ENCODE data around the gene SETMAR. TPM values are rescaled to one million over a fixed set of nuclear protein-coding genes. Genes with fewer than 3 reads are reported as not detected.

The SETMAR gene
- total and polyA plus RNA-seq, 4 donors = 4.5 to 9.7 (median 5.8) TPM

DNA sequence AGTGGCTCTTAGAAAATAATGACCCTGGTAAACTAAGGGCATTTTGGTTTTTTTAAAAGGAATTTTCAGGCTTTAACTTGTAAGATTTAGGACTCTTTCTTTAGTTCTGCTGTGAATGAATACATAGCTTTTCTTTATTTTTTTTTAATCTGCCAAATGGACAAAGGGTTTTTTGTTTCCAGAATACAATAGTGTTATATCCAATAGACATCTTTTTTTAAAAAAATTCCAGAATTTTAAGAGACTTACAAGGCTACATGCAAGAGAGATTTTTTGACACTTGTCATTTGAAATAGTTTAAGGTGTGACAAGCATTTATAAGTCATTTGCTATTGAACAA, 38.1 kb downstream of the SETMAR start (continued):
- TF ChIP-seq, protein P1, sequence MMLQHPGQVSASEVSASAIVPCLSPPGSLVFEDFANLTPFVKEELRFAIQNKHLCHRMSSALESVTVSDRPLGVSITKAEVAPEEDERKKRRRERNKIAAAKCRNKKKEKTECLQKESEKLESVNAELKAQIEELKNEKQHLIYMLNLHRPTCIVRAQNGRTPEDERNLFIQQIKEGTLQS (IDR thresholded peaks at IDR 0.05) = no peak
- TF ChIP-seq EGR1 (IDR thresholded peaks at IDR 0.05; ENCODE audit: low read depth in 2 of 2) (no peak), FOXA2 (IDR thresholded peaks at IDR 0.05) (no peak), TAF1 (conservative IDR thresholded peaks at IDR 0.05) (no peak), JUND (IDR thresholded peaks at IDR 0.05) (no peak), RAD21 (IDR thresholded peaks at IDR 0.05) (no peak)

DNA sequence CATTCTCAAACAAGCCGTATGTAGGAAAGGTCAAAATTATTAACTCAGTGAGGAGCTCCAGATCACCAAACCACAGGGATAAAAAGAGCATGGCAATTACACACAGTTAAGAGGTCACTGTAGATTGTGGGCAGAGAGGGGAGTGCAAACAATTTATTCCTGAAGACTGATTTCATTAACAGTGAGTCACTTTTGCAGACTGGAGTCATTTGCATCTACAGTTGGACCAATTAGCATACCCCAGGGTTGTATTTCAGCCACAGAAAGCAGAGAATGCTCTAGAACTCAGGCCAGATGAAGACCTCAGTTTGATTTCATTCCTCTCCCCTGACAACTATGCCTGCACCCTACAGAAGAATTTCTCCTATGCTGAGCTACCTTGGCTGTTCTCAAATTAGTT, 40.1 kb downstream of the SETMAR start:
- WGBS = 94% methylated on average over 1 of the region's 1 CpG
- Histone ChIP-seq H3K36me3 (ENCODE audit: control insufficient read depth in 4 of 4, insufficient read depth in 3 of 4, low read depth in 1 of 4, low read length in 3 of 4) (no peaks in the 10 kb centered on the region), H3K4me1 (ENCODE audit: control insufficient read depth in 4 of 4, insufficient read depth in 4 of 4, low read length in 3 of 4) (peaks cover 0 to 1% (median 0%) of the 10 kb centered on the region in 4 donors), H3K4me3 (ENCODE audit: low read depth in 1 of 3, low read length in 3 of 3) (no peak overlapping the region), H3K27ac (ENCODE audit: low read depth in 1 of 2, low read length in 2 of 2) (no peak overlapping the region), H3K27me3 (ENCODE audit: control insufficient read depth in 4 of 4, insufficient read depth in 4 of 4, low read length in 3 of 4) (no peaks in the 10 kb centered on the region), H3K9ac (ENCODE audit: low read depth in 1 of 2, low read length in 2 of 2) (no peak overlapping the region), H3K9me3 (ENCODE audit: control insufficient read depth in 4 of 4, low read length in 3 of 4) (no peaks in the 10 kb centered on the region)
- DNase-seq (ENCODE audit: low spot score) = no peak
- TF ChIP-seq GABPA (IDR thresholded peaks at IDR 0.05 in 1 of 2, conservative IDR thresholded peaks at IDR 0.05 in 1 of 2) (no peak), EGR1 (IDR thresholded peaks at IDR 0.05; ENCODE audit: low read depth in 2 of 2) (no peak), HNF4A (conservative IDR thresholded peaks at IDR 0.05) (no peak), RXRA (IDR thresholded peaks at IDR 0.05) (no peak), JUND (IDR thresholded peaks at IDR 0.05) (no peak), HNF4G (IDR thresholded peaks at IDR 0.05) (no peak), FOXA1 (IDR thresholded peaks at IDR 0.05) (no peak)
- TF ChIP-seq, protein P2, sequence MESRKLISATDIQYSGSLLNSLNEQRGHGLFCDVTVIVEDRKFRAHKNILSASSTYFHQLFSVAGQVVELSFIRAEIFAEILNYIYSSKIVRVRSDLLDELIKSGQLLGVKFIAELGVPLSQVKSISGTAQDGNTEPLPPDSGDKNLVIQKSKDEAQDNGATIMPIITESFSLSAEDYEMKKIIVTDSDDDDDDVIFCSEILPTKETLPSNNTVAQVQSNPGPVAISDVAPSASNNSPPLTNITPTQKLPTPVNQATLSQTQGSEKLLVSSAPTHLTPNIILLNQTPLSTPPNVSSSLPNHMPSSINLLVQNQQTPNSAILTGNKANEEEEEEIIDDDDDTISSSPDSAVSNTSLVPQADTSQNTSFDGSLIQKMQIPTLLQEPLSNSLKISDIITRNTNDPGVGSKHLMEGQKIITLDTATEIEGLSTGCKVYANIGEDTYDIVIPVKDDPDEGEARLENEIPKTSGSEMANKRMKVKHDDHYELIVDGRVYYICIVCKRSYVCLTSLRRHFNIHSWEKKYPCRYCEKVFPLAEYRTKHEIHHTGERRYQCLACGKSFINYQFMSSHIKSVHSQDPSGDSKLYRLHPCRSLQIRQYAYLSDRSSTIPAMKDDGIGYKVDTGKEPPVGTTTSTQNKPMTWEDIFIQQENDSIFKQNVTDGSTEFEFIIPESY (IDR thresholded peaks at IDR 0.05) = no peak

DNA sequence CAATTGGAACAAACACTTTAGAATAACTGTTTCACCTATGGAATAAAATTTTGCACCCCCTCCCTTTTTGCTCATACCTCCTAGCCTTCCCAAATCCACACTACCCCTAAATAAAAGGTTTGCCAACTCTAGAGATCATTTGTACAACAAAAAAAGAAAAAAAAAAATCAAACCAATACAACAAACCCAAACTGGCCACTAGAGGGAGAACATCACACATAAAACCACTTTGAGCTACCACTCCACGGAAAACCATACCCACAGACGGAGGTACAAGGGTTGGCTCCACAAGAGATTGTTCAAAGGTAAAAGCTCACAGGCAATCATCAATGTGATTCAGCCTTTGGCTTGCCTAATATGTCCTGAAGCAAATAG, 47.6 kb downstream of the SETMAR start:
- Histone ChIP-seq H3K27me3 (ENCODE audit: control insufficient read depth in 4 of 4, insufficient read depth in 4 of 4, low read length in 3 of 4) (no peaks in the 10 kb centered on the region), H3K9me3 (ENCODE audit: control insufficient read depth in 4 of 4, low read length in 3 of 4) (no peaks in the 10 kb centered on the region), H3K4me3 (ENCODE audit: low read depth in 1 of 3, low read length in 3 of 3) (no peak overlapping the region), H3K27ac (ENCODE audit: low read depth in 1 of 2, low read length in 2 of 2) (peak overlapping the region in 1 of 2 donors; percentile 68), H3K4me1 (ENCODE audit: control insufficient read depth in 4 of 4, insufficient read depth in 4 of 4, low read length in 3 of 4) (peaks cover 0 to 15% (median 6%) of the 10 kb centered on the region in 4 donors), H3K9ac (ENCODE audit: low read depth in 1 of 2, low read length in 2 of 2) (no peak overlapping the region), H3K36me3 (ENCODE audit: control insufficient read depth in 4 of 4, insufficient read depth in 3 of 4, low read depth in 1 of 4, low read length in 3 of 4) (no peaks in the 10 kb centered on the region)
- no peak for TF ChIP-seq FOXA2 (IDR thresholded peaks at IDR 0.05)
- TF ChIP-seq, protein P3, sequence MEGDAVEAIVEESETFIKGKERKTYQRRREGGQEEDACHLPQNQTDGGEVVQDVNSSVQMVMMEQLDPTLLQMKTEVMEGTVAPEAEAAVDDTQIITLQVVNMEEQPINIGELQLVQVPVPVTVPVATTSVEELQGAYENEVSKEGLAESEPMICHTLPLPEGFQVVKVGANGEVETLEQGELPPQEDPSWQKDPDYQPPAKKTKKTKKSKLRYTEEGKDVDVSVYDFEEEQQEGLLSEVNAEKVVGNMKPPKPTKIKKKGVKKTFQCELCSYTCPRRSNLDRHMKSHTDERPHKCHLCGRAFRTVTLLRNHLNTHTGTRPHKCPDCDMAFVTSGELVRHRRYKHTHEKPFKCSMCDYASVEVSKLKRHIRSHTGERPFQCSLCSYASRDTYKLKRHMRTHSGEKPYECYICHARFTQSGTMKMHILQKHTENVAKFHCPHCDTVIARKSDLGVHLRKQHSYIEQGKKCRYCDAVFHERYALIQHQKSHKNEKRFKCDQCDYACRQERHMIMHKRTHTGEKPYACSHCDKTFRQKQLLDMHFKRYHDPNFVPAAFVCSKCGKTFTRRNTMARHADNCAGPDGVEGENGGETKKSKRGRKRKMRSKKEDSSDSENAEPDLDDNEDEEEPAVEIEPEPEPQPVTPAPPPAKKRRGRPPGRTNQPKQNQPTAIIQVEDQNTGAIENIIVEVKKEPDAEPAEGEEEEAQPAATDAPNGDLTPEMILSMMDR (IDR thresholded peaks at IDR 0.05; ENCODE audit: low read depth, low read length, missing input control) = peak; percentile 79
- no peak for TF ChIP-seq TAF1 (conservative IDR thresholded peaks at IDR 0.05)
- TF ChIP-seq YY1 (IDR thresholded peaks at IDR 0.05) = no peak
- TF ChIP-seq EGR1 (IDR thresholded peaks at IDR 0.05; ENCODE audit: low read depth in 2 of 2) = no peak
- no peak for TF ChIP-seq FOXA1 (IDR thresholded peaks at IDR 0.05)
- peak; percentile 60 for TF ChIP-seq HNF4G (IDR thresholded peaks at IDR 0.05)
- TF ChIP-seq, protein P4, sequence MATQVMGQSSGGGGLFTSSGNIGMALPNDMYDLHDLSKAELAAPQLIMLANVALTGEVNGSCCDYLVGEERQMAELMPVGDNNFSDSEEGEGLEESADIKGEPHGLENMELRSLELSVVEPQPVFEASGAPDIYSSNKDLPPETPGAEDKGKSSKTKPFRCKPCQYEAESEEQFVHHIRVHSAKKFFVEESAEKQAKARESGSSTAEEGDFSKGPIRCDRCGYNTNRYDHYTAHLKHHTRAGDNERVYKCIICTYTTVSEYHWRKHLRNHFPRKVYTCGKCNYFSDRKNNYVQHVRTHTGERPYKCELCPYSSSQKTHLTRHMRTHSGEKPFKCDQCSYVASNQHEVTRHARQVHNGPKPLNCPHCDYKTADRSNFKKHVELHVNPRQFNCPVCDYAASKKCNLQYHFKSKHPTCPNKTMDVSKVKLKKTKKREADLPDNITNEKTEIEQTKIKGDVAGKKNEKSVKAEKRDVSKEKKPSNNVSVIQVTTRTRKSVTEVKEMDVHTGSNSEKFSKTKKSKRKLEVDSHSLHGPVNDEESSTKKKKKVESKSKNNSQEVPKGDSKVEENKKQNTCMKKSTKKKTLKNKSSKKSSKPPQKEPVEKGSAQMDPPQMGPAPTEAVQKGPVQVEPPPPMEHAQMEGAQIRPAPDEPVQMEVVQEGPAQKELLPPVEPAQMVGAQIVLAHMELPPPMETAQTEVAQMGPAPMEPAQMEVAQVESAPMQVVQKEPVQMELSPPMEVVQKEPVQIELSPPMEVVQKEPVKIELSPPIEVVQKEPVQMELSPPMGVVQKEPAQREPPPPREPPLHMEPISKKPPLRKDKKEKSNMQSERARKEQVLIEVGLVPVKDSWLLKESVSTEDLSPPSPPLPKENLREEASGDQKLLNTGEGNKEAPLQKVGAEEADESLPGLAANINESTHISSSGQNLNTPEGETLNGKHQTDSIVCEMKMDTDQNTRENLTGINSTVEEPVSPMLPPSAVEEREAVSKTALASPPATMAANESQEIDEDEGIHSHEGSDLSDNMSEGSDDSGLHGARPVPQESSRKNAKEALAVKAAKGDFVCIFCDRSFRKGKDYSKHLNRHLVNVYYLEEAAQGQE (IDR thresholded peaks at IDR 0.05) = no peak
- no peak for TF ChIP-seq GABPA (IDR thresholded peaks at IDR 0.05 in 1 of 2, conservative IDR thresholded peaks at IDR 0.05 in 1 of 2)
- TF ChIP-seq RXRA (IDR thresholded peaks at IDR 0.05) = peak in 1 of 2 donors; percentile 26
- TF ChIP-seq JUND (IDR thresholded peaks at IDR 0.05) = no peak
- TF ChIP-seq SP1 (IDR thresholded peaks at IDR 0.05) = no peak
- TF ChIP-seq, protein P2 (IDR thresholded peaks at IDR 0.05) = no peak
- TF ChIP-seq, protein P5, sequence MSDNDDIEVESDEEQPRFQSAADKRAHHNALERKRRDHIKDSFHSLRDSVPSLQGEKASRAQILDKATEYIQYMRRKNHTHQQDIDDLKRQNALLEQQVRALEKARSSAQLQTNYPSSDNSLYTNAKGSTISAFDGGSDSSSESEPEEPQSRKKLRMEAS (IDR thresholded peaks at IDR 0.05) = no peak
- TF ChIP-seq, protein P1 (IDR thresholded peaks at IDR 0.05) = no peak
- peak; percentile 93 to 96 for TF ChIP-seq RAD21 (IDR thresholded peaks at IDR 0.05)
- no peak for TF ChIP-seq NR2F2 (IDR thresholded peaks at IDR 0.05)
- TF ChIP-seq HNF4A (conservative IDR thresholded peaks at IDR 0.05) = peak in 1 of 2 donors; percentile 71
- DNase-seq (ENCODE audit: low spot score) = no peak
- 0% methylated on average over 2 of the region's 2 CpGs for WGBS
